D721Med (cell line): ENCODE results near the gene PNMA3.
"Not testable (repeated sequence)": the region's sequence is repeated elsewhere in the genome, so short reads cannot be mapped to it uniquely, and the experiment has no call there.

ENCODE experiments used
- DNase-seq: peaks from one replicate; pipeline ENCODE4 v3.0.0; 2011; ENCODE audit warnings: low spot score; ENCODE audit not compliant: insufficient read length
- FAIRE-seq: peaks from 2 replicates; lab custom pipeline; 2011; peaks lifted over from hg19 to GRCh38; lab: Jason Lieb, UNC
- CTCF ChIP-seq: IDR thresholded peaks from 2 replicates; pipeline ENCODE4 v1.5.1; 2012; ENCODE audit warnings: mild to moderate bottlenecking, control low read depth; ENCODE audit not compliant: insufficient read depth; ENCODE audit errors: missing control alignments

The PNMA3 gene

GRCh38 chrX:153074935-153075334, 18.7 kb downstream of the PNMA3 start:
- no peak for TF ChIP-seq CTCF
- no peak for DNase-seq
- FAIRE-seq: no peak

GRCh38 chrX:153075366-153075765, 19.1 kb downstream of the PNMA3 start:
- TF ChIP-seq CTCF: no peak
- no peak for FAIRE-seq
- no peak for DNase-seq

GRCh38 chrX:153077437-153078135, 21.3 kb downstream of the PNMA3 start:
- DNase-seq, FAIRE-seq: not testable (repeated sequence)

- DNase-seq, FAIRE-seq: not testable (repeated sequence)
Observed at GRCh38 chrX:153083238-153083923, 27.1 kb downstream of the PNMA3 start.

- DNase-seq: no peak
- no peak for TF ChIP-seq CTCF
- FAIRE-seq: no peak
Observed at GRCh38 chrX:153102418-153102817, 46.1 kb downstream of the PNMA3 start.

- not testable (repeated sequence) for DNase-seq, FAIRE-seq
Observed at GRCh38 chrX:153104959-153105358, 48.7 kb downstream of the PNMA3 start.

- DNase-seq, FAIRE-seq: not testable (repeated sequence)
Observed at GRCh38 chrX:153106092-153106801, 50.0 kb downstream of the PNMA3 start.
